Spleen (tissue), 11 donors: ENCODE results near the gene CCAR1. TPM values are rescaled to one million over a fixed set of nuclear protein-coding genes. Genes with fewer than 3 reads are reported as not detected.
"Not testable (repeated sequence)": the region's sequence is repeated elsewhere in the genome, so short reads cannot be mapped to it uniquely, and the experiment has no call there.

Source experiments
- DNase-seq: peaks from one replicate; pipeline ENCODE4 v3.0.0-alpha.2; 2020
- H3K27ac ChIP-seq, 8 donors: fragments of 200-600 bp; sonication (generic) in 7 of 8; 1 replicate in 4 of 8; 2 replicates in 4 of 8; pipeline versions ENCODE4 v1.5.0 to v1.8.0; 2016 to 2021; ENCODE audit warnings: inconsistent platforms in 4 of 8, mild to moderate bottlenecking in 4 of 8, moderate library complexity in 1 of 8
- H3K27me3 ChIP-seq, 7 donors: fragments of 200-600 bp; sonication (generic) in 6 of 7; replicated peaks in 1 of 7; 1 replicate in 4 of 7; 2 replicates in 3 of 7; pipeline versions ENCODE4 v1.5.0 to v1.8.0; 2016 to 2021; ENCODE audit warnings: inconsistent platforms in 3 of 7, mild to moderate bottlenecking in 1 of 7
- H3K36me3 ChIP-seq, 6 donors: fragments of 200-600 bp; sonication (generic) in 5 of 6; 1 replicate in 4 of 6; 2 replicates in 2 of 6; pipeline versions ENCODE4 v1.5.0 to v1.8.0; 2016 to 2021; ENCODE audit warnings: inconsistent platforms in 2 of 6
- H3K4me1 ChIP-seq, 6 donors: fragments of 200-600 bp; sonication (generic) in 5 of 6; 1 replicate in 3 of 6; 2 replicates in 3 of 6; pipeline versions ENCODE4 v1.5.0 to v1.8.0; 2016 to 2021; ENCODE audit warnings: inconsistent platforms in 3 of 6
- H3K4me3 ChIP-seq, 8 donors: fragments of 200-600 bp; sonication (generic) in 7 of 8; 1 replicate in 4 of 8; 2 replicates in 4 of 8; pipeline versions ENCODE4 v1.5.0 to v1.8.0; 2016 to 2021; ENCODE audit warnings: inconsistent platforms in 4 of 8, mild to moderate bottlenecking in 4 of 8, moderate library complexity in 2 of 8
- H3K9me3 ChIP-seq, 8 donors: fragments of 200-600 bp; sonication (generic) in 7 of 8; 1 replicate in 4 of 8; 2 replicates in 4 of 8; pipeline versions ENCODE4 v1.5.0 to v1.8.0; 2016 to 2021; ENCODE audit warnings: inconsistent platforms in 4 of 8
- POLR2A ChIP-seq, 3 donors: fragments of 450-650 bp; IDR thresholded peaks; one replicate each; pipeline ENCODE4 v1.5.1; 2017; ENCODE audit warnings: antibody characterized with exemption in 3 of 3, mild to moderate bottlenecking in 1 of 3
- POLR2AphosphoS5 ChIP-seq, 3 donors: sonication (generic); formaldehyde crosslinking; IDR thresholded peaks; one replicate each; pipeline ENCODE4 v1.5.1; 2017; ENCODE audit warnings: antibody characterized with exemption in 3 of 3
- WGBS, 5 donors: extraction: QIAGEN DNeasy Blood & Tissue Kit in 3 of 5; methylation state at CpG; one replicate each; pipeline versions ENCODE4 v1.1.5 to v1.1.7; 2013 to 2018; 5-methylcytosine and 5-hydroxymethylcytosine counted together
- intact Hi-C: fragments of 100-400 bp; cut with DNase I; formaldehyde crosslinking; loops from one replicate; pipeline ENCODE4 v1.15.0; 2023; ENCODE audit warnings: low total_unique reads
- polyA plus RNA-seq, 3 donors: library from polyadenylated mRNA; stranded (reverse); fragments of 200-250 nt; gene quantifications; one replicate each; pipeline ENCODE4 v1.2.1, GENCODE V29; 2013
- total RNA-seq, 7 donors: library from RNA; depleted of rRNA in 3 of 7; stranded (reverse); fragments of >200 nt in 3 of 7; fragmentation: NEBNext Ultra II Directional in 4 of 7; extraction: Animal tissue kit (Norgen Biotek cat#: 25700) in 4 of 7; gene quantifications; one replicate each; pipeline versions ENCODE4 v1.1.0 to v1.2.1, GENCODE V29; 2016 to 2021
- TF ChIP-seq, protein P1 (sequence below), 11 experiments: fragments of 200-600 bp in 7 of 11; fragments of 450-650 bp in 4 of 11; sonication (generic) in 4 of 11; IDR thresholded peaks in 8 of 11; conservative IDR thresholded peaks in 3 of 11; 1 replicate in 7 of 11; 2 replicates in 4 of 11; pipeline versions ENCODE4 v1.4.0 to v1.8.0; 2016 to 2021; ENCODE audit warnings: antibody characterized with exemption in 11 of 11, inconsistent platforms in 4 of 11, mild to moderate bottlenecking in 1 of 11
- donor health status: healthy with polysubstance abuse.
- donor health status: DM: no; HTN: no; CAD: no; lungs with moderate emphysema.
- donor health status: DM: no; HTN: no; CAD: no.
- donor health status: Bipolar disorder and iron deficiency.
- donor health status: healthy.
- donor health status: DM: no; HTN: no; CAD: no.
- donor health status: DM: yes; HTN: yes; CAD: no.

The CCAR1 gene
- total and polyA plus RNA-seq, 10 donors = 37.4 to 83.6 (median 64.5) TPM

- WGBS, 5 donors = 66 to 87% (median 86%) methylated on average over 1 of the region's 1 CpG
Measured at GRCh38 chr10:68700197-68700596, 20.8 kb upstream of the CCAR1 start.

GRCh38 chr10:68705548-68705947 lies 15.5 kb upstream of the CCAR1 start:
- H3K27me3 ChIP-seq = peaks cover 0 to 3% (median 0%) of the 10 kb centered on the region in 7 donors
- TF ChIP-seq POLR2A (IDR thresholded peaks at IDR 0.05) = no peak
- no peak for TF ChIP-seq POLR2AphosphoS5 (IDR thresholded peaks at IDR 0.05)
- TF ChIP-seq, protein P1, sequence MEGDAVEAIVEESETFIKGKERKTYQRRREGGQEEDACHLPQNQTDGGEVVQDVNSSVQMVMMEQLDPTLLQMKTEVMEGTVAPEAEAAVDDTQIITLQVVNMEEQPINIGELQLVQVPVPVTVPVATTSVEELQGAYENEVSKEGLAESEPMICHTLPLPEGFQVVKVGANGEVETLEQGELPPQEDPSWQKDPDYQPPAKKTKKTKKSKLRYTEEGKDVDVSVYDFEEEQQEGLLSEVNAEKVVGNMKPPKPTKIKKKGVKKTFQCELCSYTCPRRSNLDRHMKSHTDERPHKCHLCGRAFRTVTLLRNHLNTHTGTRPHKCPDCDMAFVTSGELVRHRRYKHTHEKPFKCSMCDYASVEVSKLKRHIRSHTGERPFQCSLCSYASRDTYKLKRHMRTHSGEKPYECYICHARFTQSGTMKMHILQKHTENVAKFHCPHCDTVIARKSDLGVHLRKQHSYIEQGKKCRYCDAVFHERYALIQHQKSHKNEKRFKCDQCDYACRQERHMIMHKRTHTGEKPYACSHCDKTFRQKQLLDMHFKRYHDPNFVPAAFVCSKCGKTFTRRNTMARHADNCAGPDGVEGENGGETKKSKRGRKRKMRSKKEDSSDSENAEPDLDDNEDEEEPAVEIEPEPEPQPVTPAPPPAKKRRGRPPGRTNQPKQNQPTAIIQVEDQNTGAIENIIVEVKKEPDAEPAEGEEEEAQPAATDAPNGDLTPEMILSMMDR (IDR thresholded peaks at IDR 0.05 in 8 of 11, conservative IDR thresholded peaks at IDR 0.05 in 3 of 11) = no peak
- DNase-seq = no peak
- no peaks in the 10 kb centered on the region for H3K9me3 ChIP-seq
- WGBS, 5 donors = 77 to 100% (median 86%) methylated on average over 1 of the region's 1 CpG
- H3K4me3 ChIP-seq = no peak overlapping the region
- H3K4me1 ChIP-seq = no peaks in the 10 kb centered on the region
- intact Hi-C loops = no loop called here
- no peaks in the 10 kb centered on the region for H3K36me3 ChIP-seq
- no peak overlapping the region for H3K27ac ChIP-seq

More at GRCh38 chr10:68700197-68700596, 20.8 kb upstream of the CCAR1 start:
- Histone ChIP-seq H3K9me3 (no peaks in the 10 kb centered on the region), H3K27ac (no peak overlapping the region), H3K36me3 (no peaks in the 10 kb centered on the region), H3K27me3 (peaks cover 0 to 3% (median 0%) of the 10 kb centered on the region in 7 donors), H3K4me3 (no peak overlapping the region), H3K4me1 (no peaks in the 10 kb centered on the region)
- TF ChIP-seq POLR2AphosphoS5 (IDR thresholded peaks at IDR 0.05) (no peak), POLR2A (IDR thresholded peaks at IDR 0.05) (no peak)
- TF ChIP-seq, protein P1 (IDR thresholded peaks at IDR 0.05 in 8 of 11, conservative IDR thresholded peaks at IDR 0.05 in 3 of 11) = no peak
- no peak for DNase-seq
- intact Hi-C loops = no loop called here

- H3K36me3 ChIP-seq, DNase-seq, H3K27ac ChIP-seq, H3K9me3 ChIP-seq, H3K4me3 ChIP-seq, intact Hi-C loops, H3K27me3 ChIP-seq, H3K4me1 ChIP-seq: not testable (repeated sequence)
- 88 to 98% (median 96%) methylated on average over 5 of the region's 5 CpGs for WGBS, 5 donors
Measured at GRCh38 chr10:68708987-68709386, 12.1 kb upstream of the CCAR1 start.

DNA sequence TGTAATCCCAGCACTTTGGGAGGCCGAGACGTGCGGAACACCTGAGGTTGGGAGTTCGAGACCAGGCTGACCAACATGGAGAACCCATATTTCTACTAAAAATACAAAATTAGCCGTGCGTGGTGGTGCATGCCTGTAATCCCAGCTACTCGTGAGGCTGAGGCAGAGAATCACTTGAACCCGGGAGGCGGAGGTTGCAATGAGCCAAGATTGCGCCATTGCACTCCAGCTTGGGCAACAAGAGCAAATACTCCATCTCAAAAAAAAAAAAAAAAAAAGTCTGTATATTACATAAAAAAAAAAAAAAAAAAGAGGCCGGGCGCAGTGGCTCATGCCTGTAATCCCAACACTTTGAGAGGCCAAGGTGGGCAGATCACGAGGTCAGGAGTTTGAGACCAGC lies 8.0 kb upstream of the CCAR1 start:
- H3K27ac ChIP-seq, H3K9me3 ChIP-seq, H3K4me3 ChIP-seq, intact Hi-C loops, H3K4me1 ChIP-seq, H3K36me3 ChIP-seq, H3K27me3 ChIP-seq, DNase-seq: not testable (repeated sequence)
- 81 to 96% (median 93%) methylated on average over 10 to 13 of the region's 13 CpGs for WGBS, 5 donors

DNA sequence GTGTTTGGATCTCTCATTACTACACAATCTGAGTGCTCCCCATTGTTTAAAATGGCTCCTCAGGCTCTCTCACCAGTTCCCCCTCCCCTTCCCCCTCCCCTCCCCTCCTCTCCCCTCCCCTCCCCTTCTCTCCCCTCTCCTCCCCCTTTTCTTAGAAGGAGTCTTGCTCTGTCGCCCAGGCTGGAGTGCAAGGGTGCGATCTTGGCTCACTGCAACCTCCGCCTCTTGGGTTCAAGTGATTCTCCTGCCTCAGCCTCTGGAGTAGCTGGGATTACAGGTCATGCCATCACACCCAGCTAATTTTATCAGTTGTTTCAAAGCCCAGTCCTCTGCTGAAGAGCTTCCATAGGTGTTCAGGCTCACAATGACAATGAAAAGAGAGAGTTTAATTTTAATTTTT lies 3.6 kb upstream of the CCAR1 start:
- intact Hi-C loops = no loop called here
- Histone ChIP-seq H3K27ac (no peak overlapping the region), H3K4me3 (no peak overlapping the region), H3K27me3 (no peaks in the 10 kb centered on the region), H3K9me3 (no peaks in the 10 kb centered on the region), H3K36me3 (no peaks in the 10 kb centered on the region), H3K4me1 (peaks cover 5 to 11% (median 7%) of the 10 kb centered on the region in 6 donors)
- TF ChIP-seq POLR2A (IDR thresholded peaks at IDR 0.05) (no peak), POLR2AphosphoS5 (IDR thresholded peaks at IDR 0.05) (no peak)
- TF ChIP-seq, protein P1 (IDR thresholded peaks at IDR 0.05 in 8 of 11, conservative IDR thresholded peaks at IDR 0.05 in 3 of 11) = no peak
- no peak for DNase-seq
- WGBS, 5 donors = 82 to 100% (median 90%) methylated on average over 2 to 3 of the region's 3 CpGs
